Stimulated activated CD4-positive, alpha-beta T cell treated with anti-CD3 and anti-CD28 coated beads, Interleukin-12 subunit alpha, Interleukin-12 subunit beta, amount 100 ng/mL, for 24 hours (primary cell): ENCODE measurements around the gene SYNGR3.
"Not testable (repeated sequence)": the region's sequence is repeated elsewhere in the genome, so short reads cannot be mapped to it uniquely, and the experiment has no call there.

Experiments used
- DNase-seq, 2 experiments: peaks; one replicate each; pipeline ENCODE4 v3.0.0-alpha.2; 2020; ENCODE audit warnings: low read depth in 2 of 2

The SYNGR3 gene, protein sequence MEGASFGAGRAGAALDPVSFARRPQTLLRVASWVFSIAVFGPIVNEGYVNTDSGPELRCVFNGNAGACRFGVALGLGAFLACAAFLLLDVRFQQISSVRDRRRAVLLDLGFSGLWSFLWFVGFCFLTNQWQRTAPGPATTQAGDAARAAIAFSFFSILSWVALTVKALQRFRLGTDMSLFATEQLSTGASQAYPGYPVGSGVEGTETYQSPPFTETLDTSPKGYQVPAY

DNA sequence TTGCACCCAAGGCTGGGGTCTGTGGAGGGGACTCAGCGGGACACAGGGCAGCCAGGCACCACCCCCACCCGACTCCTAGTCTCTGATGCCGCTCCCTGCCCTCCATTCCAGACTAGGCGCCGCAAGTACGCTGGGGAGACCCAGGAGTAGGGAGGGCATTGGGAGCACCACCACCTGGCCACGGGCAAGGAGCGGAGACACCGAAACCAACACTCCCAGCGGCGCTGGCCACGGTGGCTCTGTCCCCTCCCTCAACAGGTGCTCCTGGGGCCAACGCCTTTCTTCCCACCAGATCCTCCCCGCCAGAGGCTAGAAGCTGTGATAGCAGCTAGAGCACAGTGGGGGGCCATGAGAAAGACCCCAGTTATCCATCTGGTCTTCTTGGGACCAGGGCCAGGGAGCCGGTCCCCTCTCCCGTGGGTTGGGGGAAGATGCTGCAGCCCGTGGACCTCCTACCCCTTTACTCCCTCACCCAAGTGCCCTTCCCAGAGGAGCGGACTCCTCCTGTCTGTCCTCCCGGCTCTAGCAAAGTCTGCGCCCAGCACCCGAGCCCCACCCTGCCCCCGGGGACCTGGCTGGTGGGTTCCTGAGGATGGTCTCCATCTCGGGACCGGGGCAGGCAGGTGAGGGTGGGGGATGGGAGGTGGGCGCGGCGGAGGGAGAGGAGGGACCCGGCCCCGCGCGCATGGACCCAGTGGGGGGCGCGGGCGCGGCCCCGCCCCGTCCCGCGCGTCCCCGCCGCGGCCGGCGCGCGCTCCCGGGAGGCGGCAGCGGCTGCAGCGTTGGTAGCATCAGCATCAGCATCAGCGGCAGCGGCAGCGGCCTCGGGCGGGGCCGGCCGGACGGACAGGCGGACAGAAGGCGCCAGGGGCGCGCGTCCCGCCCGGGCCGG lies at the start of gene SYNGR3:
Gene SYNGR3 (plus strand): TSS at position 762 of the 892 bp plus-strand sequence. CDS start 133 bp downstream, outside the sequence.
- DNase-seq, result no peak

DNA sequence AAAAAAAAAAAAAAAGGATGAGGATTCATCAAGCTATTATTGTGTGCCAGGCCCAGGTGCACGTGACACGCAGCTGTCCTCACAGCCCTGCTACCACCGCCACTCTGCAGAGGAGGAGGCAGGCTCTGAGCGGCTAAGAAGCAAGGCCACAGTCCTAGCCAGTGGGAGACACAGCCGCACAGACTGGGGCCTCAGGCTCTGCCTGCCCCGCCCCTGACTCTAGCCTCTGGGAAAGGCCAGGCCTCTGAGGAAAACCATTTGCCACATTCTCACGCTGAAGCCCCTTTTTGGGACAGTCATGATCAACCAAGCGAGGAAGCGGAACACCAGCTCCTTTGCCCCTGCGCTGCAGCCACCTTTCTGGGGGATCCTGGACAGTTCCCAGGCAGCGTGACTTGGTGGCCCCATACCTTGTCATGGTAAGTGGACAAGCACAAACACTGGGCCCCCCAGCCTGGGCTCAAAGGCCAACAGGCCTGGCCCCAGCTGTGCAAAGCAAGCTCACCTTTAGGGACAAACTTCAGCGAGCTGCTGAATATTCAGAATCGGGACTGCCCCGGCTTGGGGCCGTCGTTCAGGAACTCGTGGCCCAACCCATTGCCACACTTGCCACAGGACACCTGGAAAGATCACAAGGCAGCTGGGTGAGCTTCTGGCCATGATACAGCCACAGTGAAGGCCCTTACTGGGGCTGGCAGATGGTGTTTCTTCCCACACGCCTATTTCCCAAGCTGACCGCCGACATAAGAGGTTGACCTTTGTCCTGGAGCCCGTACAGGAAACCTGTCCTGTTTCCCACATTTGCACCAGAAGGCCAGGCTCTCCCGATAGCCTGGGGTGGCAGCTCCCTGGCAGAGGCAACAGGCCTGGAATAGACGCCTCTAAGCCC lies 49.3 kb upstream of the SYNGR3 start:
- DNase-seq, result no peak

DNA sequence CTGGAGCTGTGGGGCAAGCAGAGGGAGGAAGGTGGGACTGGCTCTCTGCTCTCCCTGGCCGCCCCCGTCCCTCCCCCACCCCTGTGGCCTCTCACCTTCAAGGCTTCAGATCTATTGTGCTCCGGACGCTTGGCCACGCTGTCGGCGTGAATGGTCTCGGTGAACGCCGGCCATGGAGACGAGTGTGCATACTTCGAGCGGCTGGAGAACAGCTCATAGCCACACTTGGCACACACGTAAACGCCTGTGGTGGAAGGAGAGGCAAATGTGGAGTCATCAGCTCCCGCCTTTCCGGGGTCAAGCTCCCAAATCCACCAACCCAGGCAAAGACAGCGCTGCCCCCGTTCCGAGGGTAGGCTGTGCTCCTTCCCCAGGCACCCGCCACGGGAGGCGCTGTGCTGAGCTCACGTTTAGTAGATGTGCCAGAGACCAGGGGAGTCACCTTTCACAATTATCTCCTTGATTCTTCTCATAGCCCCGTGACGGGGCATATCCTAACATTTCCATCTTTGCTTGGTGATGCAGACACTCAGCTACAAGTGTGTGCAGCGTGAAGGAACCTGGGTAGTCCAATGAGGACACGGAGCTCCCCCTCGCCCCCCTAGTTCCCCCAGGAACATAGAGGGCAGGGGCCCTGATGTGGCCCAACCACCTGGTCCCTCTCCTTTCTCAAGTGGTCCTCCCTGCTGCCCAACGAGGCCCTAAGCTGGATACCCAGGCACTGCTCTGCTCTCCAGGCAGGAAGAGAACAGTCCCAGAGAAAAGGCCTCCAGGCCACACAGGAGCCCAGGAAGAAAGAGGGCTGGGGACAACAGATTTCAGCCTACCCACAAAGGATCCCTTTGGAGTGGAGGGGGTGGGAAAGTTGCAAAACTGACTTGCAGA lies 48.4 kb upstream of the SYNGR3 start:
- DNase-seq, result no peak

DNA sequence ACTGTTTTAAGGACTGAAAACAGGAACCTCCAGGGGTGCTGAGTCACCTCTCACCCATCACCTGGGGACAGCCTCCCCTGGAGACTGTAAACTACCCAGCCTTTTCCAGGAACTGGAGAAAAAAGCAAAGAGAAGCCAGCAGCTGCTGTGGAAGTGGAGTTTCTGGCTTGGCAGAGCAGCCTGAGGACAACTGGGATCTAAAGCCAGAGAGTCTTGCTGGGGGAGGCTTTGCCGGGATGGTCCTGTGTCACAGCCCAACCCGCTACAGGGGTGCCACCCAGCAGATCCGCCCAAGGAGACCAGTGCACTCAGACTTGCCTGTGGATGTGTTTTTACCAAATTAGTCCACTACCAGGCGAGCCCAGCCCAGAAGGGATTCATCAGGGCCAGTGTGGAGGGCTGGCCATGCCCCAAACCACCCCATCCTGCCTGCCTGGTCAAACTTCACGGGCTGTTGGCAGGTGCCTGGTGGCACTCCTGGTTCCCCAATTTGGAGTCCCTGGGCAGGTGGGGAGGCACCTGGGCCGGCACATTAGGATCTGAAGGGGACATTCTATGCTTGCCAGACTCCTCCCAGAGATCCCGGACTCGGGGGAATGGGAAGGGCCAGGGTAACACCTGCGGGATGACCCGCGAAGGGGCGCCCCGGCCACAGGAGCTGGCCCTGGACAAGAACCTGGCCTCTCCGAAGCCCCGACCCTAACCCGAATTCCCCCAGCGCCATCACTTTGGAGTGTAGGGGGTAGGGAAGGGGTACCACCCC lies 47.5 kb upstream of the SYNGR3 start:
- DNase-seq, result no peak

DNA sequence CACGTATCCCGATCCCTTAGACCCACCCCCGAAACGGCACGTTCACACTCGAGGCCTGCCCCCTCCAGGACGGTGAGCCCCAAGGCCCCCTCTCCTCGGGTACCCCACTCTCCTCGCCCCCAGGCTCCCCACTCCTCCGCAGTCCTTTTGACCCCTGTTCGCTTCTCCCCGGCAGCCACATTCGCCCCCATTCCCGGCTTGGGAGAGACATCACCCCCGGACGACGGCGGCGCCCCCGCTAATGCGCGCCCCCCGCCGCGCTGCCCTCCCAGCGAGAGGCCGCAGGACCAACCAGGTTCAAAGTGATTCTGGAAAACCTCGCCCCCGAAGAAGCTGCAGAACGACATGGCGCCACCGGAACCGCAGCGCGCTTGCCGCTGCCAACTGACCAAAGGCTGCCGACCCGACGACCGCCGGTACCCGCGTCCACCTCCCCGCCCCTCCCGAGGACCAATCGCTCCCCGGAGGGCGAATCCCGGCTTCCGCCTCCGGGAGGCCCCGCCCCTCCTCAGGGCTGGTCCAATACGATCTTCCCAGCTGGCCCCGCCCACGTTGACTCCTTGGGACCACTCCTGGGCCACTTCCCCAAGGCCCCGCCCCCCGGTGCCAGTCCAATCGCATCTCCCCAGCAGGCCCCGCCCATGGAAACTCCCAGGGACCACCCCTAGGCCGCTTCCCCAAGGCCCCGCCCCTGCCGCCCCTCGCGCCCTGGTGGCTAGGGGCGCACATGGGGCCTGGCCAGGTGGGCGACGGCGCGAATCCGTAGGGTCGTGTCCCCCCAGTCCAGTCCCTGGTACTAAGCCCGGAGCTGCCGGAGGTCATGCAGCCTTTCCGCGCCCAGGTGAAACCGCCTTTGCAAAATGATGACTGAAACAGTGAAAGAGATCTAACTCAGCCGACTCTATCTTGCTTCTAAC lies 46.7 kb upstream of the SYNGR3 start, which contains the start of gene MSRB1:
Gene MSRB1 (minus strand): TSS at position 390 of the 917 bp plus-strand sequence. CDS start 43 bp downstream, at position 347.
- peak; percentile 98 to 100 for DNase-seq

DNA sequence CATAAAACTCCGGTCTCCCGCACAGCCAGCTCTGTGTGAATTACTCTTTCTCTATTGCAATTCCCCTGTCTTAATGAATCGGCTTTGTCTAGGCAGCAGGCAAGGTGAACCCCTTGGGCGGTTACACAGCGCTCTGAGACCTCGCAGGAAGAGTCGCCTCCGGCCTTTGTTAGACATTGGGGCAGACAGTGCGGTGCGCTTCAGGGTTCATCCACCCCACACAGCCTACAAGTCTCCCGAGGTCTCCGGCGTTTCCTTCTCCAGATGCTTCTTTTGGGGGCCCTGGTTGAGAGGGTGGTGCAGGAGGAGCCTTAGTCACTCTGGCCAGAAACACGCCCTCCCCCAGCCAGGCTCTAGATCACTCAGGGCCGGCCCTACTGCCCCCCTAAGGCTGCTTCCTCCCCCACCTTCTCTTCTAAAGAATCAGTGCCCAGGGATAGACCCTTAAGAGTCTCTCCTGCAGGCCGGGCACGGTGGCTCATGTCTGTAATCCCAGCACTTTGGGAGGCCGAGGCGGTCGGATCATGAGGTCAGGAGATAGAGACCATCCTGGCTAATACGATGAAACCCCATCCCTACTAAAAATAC lies 45.1 kb upstream of the SYNGR3 start:
- DNase-seq, result no peak

DNA sequence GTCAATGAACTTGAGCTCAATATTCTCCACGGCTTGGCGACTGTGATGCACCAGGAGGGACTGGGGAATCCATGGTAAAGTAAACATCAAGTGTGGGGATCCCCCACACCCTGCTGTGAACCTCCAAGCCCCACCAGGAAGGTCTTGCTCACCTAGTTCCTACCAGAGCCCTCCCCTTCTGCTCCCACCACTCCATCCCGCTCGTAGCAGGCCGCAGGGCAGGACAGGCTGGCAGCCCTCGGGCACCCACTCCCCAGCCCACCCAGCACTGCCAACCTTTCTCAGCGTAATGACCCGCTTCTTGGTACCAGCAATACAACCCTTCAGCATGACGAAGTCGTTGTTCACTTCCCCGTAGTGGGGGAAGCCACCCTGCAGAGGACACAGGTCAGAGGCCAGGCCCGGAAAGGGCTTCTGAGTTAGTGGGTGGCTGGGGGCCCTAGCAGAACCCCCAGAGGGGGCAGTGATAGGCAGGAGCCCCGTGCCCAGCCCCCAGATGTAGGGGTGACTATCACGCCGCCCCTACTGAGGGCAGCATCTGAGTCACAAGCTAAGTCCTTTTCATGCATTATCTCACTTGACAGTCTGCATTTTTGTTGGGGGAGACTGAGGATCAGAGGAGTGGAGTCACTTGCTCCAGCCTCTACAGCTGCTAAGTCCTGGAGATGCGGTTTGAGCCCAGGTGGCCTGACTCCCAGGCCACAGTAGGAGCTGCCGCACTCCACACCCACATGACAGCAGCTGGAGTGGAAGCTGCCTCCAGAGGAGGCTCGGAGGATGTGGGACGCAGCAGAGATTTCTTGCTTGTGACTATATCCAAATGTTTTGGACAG lies 44.0 kb upstream of the SYNGR3 start:
- DNase-seq, result no peak

DNA sequence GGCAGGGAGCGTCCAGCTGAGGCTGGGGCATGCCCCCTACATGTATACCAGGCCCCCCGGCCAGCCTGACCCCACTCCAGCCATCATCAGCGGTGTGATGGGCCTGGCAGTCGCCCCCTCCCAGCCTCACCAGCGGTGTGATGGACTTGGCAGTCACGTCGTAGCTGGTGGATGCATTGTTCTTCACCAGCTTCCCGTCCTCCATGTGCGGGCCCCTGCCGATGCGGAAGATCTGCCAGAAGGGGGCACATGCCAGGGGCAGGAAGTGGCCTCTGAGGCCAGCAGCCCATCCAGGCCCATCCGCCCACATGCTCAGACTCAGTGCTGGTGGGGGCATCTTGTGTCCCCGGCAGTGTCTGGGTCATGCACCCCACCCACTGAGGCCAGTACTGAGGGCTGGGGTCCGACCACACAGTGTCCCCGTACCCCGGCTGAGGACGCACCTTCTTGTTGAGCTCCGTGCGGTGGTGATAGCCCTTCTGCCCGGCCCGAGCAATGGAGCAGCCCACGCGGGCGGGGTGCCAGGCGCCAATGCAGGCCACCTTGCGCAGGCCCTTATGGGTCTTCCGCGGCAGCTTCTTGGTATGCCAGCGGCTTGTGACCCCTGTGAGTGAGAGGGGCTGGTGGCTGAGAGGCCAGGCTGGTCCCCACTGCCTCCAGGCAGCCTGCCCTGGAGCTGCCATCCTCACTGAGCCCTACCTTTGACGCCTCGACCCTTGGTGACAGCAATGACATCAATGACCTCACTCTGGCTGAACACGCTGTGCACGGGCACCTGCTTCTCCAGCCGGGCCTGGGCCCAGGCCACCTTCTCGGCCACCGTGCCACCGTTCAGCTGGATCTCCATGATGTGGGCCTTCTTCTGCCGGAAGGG lies 43.0 kb upstream of the SYNGR3 start:
- no peak for DNase-seq

DNA sequence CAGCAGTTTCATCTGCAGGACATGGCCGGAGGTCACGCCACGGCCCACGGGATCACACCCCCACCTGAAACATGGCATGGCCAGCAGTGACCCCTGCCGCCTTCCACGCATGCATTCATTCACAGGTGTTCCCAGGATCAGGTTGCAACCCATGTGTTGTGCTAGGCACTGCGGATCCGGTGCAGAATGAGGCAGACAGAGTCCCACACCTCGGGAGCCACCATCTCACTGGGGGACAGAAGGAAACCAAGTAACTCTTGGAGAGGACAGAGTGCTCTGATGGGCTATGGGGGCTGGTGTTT lies 42.5 kb upstream of the SYNGR3 start:
- DNase-seq, result no peak

DNA sequence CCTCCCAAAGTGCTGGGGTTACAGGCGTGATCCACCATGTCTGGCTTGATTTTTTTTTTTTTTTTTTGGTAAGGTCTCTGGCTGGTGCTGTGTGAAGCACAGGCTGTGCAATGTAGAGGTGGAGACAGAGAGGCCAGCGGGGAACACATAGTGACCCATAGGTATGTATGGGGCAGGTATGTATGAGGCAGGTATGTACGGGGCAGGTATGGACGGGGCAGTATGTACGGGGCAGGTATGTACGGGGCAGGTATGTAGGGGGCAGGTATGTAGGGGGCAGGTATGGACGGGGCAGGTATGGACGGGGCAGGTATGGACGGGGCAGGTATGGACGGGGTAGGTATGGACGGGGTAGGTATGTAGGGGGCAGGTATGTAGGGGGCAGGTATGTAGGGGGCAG lies 40.3 kb upstream of the SYNGR3 start:
- DNase-seq, result no peak

DNA sequence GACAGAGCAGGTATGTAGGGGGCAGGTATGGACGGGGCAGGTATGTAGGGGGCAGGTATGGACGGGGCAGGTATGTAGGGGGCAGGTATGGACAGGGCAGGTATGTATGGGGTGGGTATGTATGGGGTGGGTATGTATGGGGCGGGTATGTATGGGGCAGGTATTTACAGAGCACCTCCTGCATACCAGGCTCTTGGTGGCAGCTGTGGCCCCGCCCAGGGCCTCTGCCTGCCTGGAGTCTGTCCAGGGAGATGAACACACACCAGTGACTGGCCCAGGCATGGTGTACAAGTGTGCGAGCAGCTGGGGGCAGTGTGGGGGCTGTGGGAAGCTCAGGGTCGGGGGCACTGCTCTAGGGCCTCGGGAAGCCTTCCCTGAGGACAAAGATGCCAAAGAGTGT lies 39.7 kb upstream of the SYNGR3 start:
- DNase-seq, result no peak

DNA sequence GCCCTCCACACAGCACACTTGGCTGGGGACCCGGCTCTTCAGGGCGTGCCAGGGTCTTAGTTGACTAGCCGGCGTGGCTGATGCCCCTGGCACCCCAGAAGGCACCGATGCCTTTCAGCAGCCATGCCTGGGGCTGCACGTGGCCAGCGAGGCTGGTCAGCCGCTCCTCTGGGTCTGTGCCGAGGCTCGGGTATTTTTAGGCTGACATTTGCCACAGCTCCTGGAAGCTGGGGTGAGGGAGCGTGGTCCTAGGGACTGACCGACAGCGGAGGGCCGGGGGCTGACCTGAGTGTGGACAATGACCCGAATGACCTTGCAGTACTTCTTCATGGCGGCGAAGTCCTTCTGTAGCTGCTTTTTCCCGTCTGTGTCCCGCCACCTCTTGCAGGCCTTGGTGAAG lies 39.2 kb upstream of the SYNGR3 start:
- no peak for DNase-seq

DNA sequence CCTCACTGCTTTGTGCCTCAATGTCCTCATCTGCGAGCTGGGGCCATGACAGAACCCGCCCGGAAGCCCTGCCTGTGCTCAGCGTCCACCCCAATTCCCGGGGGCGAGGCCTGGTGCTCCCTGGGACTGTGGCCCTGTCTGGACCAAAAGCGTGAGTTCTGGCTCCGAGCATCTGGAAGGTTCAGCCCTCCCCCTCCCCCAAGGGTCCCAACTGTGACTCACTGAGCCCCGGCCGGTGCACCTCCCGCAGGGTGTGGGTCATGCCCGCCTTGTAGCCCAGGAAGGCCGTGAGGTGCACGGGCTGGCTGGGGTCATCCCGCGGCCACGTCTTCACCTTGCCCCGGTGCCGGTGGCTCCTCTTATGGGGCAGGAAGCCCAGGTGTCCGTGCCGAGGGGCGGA lies 36.0 kb upstream of the SYNGR3 start:
- no peak for DNase-seq

DNA sequence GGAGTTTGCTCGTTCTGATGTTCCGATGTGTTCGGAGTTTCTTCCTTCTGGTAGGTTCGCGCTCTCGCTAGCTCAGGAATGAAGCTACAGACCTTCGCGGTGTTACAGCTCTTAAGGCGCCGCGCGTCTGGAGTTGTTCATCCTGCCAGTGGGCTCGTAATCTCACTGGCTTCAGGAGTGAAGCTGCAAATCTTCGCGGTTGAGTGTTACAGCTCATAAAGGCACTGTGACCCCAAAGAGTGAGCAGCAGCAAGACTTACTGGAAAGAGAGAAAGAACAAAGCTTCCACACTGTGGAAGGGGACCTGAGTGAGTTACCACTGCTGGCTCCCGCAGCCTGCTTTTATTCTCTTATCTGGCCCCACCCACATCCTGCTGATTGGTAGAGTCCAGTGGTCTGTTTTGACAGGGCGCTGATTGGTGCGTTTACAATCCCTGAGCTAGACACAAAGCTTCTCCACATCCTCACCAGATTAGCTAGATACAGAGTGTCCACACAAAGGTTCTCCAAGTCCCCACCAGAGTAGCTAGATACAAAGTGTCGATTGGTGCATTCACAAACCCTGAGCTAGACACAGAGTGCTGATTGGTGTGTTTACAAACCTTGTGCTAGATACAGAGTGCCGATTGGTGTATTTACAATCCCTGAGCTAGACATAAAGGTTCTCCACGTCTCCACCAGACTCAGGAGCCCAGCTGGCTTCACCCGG lies 32.2 kb upstream of the SYNGR3 start:
- DNase-seq, result not testable (repeated sequence)

DNA sequence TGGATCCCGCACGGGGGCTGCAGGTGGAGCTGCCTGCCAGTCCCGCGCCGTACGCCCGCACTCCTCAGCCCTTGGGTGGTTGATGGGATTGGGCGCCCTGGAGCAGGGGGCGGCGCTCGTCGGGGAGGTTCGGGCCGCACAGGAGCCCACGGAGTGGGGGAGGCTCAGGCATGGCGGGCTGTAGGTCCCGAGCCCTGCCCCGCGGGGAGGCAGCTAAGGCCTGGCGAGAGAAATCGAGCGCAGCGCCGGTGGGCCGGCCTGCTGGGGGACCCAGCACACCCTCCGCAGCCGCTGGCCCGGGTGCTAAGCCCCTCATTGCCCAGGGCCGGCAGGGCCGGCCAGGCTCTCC lies 31.7 kb upstream of the SYNGR3 start:
- DNase-seq, result not testable (repeated sequence)

DNA sequence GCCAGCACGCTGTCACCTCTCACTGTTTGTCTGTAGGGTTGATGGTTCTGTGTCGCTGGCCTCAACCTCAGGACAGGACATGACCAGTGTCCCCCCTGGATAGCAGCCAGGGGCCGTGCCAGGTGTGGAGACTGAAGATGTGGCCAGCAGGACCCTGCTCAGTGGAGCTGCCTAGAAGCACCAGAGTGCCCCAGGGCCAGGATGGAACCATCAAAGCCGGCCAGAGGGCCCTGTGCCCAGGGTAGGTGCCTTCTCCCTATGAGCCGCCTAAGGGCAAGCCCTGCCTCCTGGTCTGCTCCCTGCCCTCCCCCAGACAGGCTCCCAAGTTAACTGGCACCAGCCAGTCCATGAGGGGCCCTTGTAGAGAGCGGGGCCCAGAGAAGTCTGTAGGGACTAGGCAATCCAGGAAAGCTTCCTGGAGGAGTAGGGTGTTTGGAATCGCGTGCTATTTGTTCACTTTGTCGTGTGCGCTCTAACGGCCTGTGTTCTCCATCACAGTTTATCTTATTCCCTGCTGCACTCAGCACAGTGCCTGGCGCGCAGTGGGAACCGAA lies 31.0 kb upstream of the SYNGR3 start:
- DNase-seq, result no peak
